ENCODE results near the gene TENM4.
"Not testable (repeated sequence)": the region's sequence is repeated elsewhere in the genome, so short reads cannot be mapped to it uniquely, and the experiment has no call there.

Gene TENM4

DNA sequence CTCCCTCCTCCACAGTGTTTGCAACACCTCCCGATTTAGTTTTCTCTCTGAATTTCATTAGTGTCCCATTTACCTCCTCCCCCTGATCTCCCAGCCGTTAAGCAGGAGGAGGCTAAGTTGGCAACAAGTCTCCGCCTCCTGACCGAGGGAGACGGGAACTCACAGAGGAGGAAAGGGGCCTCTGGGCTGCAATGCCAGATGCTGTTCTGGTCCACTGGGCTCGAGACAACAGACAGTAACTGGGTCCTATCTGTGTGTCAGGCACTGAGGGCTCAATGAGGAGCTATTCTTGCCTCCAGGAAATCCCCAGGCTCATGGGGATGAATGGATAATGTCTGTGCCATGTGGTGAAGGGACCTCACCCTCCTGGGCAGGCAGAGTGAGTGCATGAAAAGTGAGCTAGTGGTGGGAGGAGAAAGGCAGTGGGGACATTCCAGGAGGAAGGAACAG lies 228.1 kb downstream of the TENM4 start:
- no peak for DNase-seq (ENCODE audit: low read depth in 2 of 2)

DNA sequence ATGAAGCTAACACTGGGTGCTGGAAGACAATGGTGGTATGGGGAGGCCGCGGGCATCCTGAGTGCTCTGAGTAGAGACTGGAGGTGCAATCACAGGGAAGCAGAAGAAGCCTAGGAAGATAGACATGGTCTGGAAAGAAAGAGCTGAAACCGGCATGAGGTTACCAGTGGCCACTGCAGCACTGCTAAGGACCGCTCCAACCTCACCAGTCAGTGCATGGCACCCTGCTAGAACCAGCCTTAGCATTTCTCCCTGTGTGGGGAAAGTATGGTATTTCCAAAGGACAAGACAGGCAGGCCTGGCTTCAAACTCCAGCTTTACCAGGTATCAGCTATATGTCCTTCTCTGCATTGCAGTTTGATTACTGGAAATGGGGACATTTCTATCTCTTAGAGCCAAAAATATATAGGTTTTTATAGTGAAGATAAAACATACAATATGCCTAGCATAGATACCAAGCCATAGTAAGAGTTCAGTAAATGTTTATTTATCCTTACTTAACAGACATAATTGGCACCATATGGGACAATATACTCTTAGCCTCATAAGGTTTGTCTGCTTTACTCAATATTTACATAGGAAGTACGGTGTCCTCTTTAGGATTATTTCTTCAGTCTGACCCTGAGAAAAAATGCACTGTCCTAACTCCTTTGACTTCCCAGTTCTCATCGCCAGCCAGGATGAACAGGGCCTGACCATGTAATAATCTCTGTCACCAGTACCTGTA lies 231.1 kb downstream of the TENM4 start:
- DNase-seq (ENCODE audit: low read depth in 2 of 2): no peak

DNA sequence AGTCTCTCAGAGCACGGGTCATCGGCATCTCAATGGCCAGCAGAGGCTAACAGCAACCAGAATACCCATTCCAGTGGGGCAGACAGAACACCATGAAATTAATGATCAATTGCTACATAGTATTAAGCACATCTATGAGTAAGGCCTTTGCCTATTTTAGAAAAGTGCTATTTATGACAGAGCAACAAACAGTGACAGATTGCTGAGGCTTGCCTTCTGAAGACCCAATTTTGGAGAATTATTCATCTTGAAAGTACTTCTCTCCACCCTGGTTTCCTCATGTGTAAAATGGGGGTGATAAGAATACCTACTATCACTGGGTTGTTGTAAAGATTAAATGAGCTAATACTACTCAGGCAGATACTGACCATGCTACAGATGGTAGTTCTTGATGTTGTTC lies 232.7 kb downstream of the TENM4 start:
- DNase-seq (ENCODE audit: low read depth in 2 of 2): no peak

DNA sequence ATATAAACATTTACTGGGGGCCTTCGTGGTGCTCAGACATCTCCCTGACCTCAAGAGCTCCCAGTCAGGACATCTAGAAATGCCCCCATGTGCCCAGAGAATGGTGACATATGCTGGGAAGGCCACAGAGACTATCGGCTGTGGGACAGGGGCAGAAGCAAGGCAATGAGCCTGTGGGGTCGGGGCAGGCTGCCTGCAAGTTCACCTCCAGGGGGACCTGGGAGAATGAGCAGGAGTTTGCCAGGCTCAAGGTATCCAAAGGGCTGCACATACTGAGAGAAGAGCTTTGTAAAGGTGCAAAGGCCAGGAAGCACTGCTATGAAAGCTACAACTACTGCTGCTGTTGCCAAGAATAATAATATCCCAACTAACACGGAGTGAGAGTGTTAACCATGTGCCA lies 233.9 kb downstream of the TENM4 start:
- DNase-seq (ENCODE audit: low read depth in 2 of 2): no peak

DNA sequence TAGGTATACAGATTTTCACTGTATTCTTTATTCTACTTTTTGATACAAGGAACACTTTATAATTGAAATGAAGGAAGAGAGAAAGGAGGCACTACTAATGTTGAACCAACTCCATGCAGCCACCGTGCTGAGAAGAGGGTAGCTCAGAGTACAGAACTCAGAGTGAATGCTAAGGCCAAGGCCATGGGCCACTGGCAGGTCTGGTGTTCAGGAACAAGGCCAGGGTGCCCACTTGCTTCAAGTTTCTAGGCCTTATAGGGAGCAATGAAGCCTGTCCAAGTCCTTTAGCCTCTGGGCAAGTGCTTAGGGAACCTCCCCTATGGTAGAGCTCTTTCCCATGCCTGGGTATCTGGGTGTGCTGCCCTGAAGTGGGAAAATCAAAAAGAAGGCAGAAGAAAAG lies 235.0 kb downstream of the TENM4 start:
- no peak for DNase-seq (ENCODE audit: low read depth in 2 of 2)

DNA sequence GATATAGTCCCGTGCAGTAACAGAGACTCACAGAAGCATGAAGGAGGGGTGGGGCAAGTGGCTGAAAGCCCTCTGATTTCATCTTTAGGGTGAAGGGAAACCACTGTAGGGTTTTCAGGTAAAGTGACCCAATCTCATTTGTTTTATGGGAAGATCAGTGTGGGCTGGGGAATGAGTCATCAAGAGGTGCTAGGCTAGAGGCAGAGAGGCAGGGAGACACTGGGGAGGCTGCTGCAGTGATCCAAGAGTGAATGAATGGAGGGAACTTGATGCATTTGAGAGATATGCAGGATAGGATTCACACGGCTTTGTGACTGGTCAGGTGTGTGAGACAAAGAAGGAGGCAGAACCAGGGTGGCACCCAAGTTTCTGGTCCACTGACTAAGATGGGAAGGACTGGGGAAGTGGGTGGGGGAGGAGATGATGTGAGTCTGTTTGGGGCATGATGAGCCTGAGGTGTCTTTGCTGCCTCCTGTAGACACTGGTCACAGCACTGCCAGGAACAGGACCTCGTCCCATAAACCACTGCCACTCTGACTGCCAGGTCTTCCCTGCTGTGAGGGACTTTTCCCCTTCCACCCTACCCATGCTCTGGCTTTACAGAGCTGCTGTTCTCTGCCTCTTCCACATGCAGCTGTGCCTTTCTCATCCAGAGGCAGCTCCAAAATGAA lies 239.0 kb downstream of the TENM4 start:
- DNase-seq (ENCODE audit: low read depth in 2 of 2): no peak

DNA sequence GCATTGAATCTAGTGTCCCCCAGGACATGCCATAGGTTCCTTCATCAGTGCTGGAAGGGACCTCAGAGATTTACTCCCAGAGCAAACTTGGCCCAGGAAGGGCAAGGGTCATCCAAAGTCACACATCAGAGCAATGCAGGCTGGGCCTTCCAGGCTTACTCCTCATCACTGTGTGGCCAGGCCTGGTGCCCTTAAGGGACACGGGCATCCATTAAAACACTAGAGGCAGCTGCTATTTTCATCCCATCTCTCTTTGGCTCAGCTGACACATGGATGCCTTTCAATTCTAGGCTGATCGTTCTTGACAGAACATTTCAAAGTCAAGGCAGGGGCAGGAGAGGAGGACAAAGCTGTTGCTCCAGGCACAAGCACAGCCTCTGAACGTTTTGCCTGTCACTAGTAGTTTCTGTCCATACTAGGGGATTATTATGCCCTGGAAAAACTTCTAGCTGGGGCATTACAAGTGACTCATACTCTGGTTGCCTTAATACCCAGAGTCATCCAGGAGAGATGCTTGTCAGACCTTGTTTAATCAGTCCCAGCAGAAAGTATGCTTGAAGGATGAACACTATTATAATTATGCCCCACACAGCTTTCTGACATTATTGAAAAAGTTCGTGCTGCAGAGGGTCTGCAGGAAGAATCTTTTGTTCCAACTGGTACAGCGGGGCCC lies 240.3 kb downstream of the TENM4 start:
- DNase-seq (ENCODE audit: low read depth in 2 of 2): no peak

DNA sequence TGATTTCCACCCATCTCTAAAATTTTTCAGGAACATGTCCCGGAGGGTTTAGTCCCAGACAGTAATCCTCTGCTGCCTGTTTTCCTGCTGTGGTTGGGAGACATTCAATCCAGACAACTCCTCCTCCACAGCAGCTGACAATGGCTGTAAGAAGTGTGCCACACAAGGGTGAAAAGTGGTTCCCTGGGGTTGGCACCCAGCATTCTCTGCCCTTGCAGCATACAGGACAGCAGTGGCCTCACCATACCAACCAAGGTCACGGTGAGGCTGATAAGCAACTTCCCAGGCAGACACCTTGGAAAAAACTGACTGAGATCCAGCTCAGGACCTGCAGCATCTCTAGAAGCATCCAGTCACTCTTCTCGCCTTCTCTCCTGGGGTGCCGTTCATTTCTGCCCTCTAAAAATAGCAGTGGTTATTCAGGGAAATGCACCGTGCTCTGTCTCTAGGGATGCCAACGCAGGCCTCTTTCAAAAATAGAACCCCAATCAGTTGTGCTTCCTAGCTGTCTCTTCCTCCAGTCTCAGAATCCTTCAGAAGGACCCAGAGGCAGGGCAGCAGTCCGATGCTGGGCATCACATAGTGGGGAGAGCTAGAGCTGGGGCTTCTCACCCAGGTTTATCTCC lies 241.0 kb downstream of the TENM4 start:
- no peak for DNase-seq (ENCODE audit: low read depth in 2 of 2)

DNA sequence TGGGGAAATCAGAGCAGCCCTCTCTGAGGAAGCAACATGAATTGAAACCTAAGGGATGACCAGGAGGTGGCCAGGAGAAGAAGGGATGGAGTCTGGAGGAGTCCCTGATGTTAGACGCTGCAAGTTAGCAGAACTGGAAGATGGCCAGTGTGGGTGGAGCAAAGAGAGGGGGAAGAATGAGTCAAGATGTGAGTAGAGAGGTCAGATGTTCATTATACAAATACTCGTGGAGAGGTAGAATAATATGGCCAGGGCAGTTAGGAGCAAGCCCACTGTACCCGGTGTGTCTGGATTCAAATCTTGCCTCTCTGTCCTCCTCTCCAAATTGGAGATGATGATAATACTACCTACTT lies 242.0 kb downstream of the TENM4 start:
- DNase-seq (ENCODE audit: low read depth in 2 of 2): no peak

DNA sequence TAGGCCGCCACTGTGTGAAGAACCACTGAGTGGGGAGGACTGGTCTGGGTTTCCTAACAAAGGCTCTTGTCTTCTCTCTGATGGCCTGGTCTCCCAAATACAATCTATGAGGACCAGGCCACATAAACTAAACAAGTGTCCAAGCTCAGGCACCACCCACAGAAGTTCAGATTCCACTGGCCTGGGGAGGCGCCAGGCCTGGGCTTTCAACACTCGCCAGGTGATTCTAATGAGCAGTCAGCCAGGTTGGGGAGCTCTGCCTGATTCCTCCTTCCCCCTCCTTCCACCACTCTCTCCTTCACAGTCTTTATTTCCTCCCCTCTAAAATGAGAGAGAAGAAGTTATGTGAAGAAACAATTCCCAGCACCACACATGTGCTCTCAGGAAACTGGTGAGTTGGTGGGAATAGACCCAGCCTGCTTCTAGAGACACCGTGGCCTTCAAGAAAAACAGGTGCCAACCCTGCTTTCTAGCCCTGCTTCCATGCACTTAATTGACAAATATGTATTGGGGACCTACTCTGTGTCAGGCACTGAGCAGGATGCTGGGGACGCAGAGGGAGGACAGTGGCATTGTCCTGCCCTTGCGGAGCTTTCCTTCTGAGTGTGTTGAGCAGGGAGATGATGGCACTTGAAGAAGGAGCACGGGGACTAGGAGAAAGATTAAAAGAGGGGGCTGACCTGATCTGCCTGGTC lies 242.5 kb downstream of the TENM4 start:
- no peak for DNase-seq (ENCODE audit: low read depth in 2 of 2)

DNA sequence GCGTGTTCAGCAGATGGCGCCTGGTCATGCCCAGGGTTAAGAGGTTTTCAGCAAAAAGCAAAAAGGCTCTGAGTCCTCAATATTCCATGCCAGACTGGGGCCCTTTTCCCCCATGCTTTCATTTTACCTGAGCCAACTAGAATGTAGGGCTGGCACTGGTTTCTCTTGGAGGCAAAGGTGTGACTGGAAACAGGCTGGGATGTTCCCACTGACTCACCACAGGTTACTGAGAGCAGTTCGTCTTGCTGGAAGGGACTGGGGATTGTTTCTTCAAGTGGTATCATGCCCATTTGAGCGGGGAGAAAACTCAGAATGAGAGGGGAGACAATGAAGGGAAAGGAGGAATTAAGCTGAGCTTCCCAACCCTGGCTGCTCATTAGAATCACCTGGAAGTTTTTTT lies 243.9 kb downstream of the TENM4 start:
- DNase-seq (ENCODE audit: low read depth in 2 of 2): no peak

DNA sequence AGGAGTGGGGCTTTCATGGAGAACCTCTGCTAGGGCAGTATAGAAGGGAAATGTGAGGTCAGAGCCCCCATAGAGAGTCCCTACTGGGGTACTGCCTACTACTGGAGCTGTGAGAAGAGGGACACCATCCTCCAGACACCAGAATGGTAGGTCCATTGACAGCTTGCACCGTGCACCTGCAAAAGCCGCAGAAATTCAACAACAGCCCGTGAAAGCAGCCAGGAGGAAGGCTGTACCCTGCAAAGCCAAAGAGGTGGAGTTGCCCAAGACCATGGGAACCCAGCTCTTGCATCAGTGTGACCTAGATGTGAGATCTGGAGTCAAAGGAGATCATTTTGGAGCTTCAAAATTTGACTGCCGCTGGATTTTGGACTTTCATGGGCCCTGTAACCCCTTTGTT lies 245.6 kb downstream of the TENM4 start:
- DNase-seq (ENCODE audit: low read depth in 2 of 2): no peak

DNA sequence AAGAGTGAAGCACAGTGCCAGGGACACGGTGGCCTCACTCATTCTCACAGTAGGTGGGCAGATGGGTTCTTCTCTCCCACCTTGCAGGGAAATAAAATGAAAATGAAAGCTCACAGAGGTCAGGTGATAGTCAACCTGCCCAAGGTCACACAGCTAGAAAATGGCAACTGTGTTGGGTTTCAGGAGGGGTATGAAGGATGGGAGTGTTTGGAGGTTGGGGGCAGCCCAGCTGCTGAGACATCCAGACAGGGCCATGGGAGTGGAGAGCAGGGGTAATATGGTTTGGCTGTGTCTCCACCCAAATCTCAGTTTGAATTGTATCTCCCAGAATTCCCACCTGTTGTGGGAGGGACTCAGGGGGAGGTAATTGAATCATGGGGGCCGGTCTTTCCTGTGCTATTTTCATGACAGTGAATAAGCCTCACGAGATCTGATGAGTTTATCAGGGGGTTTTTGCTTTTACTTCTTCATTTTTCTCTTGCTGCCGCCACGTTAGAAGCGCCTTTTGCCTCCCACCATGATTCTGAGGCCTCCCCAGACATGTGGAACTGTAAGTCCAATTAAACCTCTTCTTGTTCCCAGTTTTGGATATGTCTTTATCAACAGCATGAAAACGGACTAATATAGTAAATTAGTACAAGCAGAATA lies 247.0 kb downstream of the TENM4 start:
- no peak for DNase-seq (ENCODE audit: low read depth in 2 of 2)

DNA sequence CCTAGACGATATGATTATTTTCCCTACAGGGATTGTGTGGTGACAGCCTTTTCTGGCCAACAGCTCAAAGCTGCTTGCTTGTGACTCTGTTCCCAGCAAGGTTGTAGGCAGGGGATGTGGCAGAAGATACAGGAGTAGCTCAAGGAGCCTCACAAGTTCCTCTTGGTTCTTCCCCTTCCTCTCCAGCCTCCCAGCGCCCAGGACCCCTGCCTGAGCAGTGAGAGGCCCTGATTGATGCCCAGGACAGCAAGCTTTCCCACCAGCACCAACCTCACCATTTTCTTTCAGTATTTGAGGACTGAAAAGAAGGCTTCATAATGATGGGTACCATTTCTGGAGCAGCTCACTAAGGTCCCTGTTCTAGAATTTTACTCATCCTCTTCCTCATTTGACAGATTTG lies 248.0 kb downstream of the TENM4 start:
- no peak for DNase-seq (ENCODE audit: low read depth in 2 of 2)

DNA sequence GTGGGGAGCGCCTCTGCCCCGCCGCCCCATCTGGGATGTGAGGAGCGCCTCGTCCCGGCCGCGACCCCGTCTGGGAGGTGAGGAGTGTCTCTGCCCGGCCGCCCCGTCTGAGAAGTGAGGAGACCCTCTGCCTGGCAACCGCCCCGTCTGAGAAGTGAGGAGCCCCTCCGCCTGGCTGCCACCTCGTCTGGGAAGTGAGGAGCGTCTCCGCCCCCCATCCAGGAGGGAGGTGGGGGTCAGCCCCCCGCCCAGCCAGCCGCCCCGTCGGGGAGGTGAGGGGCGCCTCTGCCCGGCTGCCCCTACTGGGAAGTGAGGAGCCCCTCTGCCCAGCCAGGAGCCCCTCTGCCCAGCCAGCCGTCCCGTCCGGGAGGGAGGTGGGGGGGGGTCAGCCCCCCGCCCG lies 249.1 kb downstream of the TENM4 start:
- DNase-seq (ENCODE audit: low read depth in 2 of 2): not testable (repeated sequence)

DNA sequence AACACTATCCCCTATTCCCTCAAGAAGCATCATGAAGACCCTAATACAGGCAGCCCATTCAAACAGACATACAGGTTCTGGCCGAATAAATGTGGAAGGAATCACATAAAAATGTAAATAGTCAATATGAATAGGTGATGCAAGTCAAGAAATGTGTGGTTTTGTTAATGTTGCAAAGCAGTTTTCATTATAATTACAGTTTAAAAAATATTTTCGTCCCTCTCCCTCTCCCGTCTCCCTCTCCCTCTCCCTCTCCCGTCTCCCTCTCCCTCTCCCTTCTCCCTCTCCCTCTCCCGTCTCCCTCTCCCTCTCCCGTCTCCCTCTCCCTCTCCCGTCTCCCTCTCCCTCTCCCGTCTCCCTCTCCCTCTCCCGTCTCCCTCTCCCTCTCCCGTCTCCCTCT lies 250.3 kb downstream of the TENM4 start:
- DNase-seq (ENCODE audit: low read depth in 2 of 2): not testable (repeated sequence)

DNA sequence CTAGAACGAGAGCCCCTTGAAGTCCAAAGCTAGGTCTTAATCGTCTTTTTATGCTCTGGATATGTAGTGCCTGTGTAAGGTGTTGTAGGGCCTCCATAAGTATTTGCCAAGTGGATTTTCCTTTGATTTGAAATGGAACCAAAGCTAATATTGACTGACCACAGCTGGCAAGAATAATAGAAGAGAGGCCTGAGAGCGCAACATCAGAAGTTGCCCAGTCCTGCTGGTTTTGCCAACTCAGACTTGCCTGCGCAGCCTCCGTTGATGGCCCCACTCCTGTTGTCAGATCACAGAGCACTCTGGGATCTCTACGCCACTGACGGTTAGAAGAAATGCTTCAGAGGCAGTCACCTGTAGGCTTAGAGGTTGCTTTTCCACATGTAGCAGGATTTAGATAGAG lies 251.2 kb downstream of the TENM4 start:
- DNase-seq (ENCODE audit: low read depth in 2 of 2): no peak

DNA sequence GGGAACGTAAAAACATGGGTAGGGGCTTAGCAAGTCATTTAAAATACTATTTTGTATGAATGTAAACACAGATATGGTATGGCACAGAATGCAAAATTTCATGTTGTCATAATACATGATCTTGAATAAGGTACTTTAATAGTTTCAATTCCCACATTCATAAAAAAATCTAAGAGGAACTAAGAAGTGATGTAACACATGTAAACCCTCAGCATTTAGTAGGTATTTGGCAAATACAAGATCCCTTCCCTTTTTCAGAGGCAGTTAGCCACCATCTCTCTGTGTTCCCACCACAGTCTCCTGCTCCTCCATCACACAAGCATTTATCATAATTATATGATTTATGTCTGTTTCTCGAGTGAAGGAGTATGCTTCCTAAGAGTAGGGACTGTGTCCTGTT lies 251.8 kb downstream of the TENM4 start:
- DNase-seq (ENCODE audit: low read depth in 2 of 2): no peak

DNA sequence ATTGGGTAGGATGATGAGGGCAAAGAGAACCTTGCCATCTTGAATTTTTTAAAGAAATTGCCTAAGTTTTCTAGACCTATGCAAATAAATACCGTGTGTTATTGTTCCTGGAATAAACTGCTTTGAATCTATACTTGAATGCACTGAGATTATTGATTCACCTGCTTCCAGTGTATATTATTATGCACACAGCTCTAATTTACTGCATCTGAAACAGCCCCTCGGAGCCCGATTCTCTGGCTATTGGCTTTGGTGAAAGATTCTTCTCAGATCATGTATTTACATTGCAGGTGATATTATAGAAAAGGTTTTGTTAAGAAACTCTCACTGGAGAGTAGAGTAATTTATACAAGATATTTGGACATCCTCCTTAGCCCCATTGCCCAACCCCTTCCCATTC lies 254.2 kb downstream of the TENM4 start:
- DNase-seq (ENCODE audit: low read depth in 2 of 2): no peak

DNA sequence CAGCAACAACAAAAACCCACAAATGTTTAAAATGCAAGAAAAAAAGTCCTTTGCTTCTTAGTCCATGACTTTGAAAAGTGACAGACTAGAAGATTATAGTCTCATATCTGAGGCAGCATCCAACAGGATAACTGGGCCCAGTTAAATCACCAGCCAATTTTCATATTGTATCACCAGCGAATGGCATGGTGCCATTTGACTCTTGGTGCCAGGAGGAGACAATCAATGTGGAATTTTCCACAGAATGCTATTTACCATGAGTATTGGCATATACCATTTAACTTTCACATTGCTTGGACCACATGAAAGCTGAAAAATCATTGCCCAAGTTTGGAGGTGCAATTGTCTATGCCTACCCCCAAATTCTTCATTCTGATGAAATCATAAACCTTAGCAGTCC lies 255.5 kb downstream of the TENM4 start:
- DNase-seq (ENCODE audit: low read depth in 2 of 2): no peak

DNA sequence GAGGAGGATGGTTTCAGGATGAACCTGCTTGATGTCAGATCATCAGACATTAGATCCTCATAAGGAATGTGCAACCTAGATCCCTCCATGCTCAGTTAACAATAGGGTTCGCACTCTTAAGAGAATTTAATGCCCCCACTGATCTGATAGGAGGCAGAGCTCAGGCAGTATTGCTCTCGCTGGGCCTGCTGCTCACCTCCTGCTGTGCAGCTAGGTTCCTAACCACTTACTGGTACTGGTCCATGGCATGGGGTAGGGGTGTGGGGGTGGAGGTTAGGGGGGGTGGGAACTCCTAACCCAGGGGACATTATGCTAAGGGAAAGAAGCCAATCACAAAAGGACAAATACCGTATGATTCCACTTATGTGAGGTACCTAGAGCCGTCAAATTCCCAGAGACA lies 256.5 kb downstream of the TENM4 start:
- DNase-seq (ENCODE audit: low read depth in 2 of 2): no peak

DNA sequence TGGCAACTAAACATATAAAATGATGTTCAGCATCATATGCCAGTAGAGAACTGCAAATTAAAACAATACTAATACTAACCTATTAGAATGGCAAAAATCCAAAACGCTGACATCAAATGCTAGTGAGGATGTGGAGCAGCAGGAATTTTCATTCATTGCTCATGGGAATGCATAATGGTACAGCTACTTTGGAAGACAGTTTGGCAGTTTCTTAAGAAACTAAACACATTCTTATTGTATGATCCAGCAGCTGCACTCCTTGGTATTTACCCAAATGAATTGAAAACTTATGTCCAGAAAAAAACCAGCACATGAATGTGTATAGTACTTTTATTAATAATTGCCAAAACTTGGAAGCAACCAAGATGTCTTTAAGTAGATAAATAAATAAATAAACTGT lies 258.0 kb downstream of the TENM4 start:
- no peak for DNase-seq (ENCODE audit: low read depth in 2 of 2)
